Measurements from ENCODE around the gene GOLM1. TPM values are rescaled to one million over a fixed set of nuclear protein-coding genes. Genes with fewer than 3 reads are reported as not detected.
"Not testable (repeated sequence)": the region's sequence is repeated elsewhere in the genome, so short reads cannot be mapped to it uniquely, and the experiment has no call there.

GOLM1 gene, protein sequence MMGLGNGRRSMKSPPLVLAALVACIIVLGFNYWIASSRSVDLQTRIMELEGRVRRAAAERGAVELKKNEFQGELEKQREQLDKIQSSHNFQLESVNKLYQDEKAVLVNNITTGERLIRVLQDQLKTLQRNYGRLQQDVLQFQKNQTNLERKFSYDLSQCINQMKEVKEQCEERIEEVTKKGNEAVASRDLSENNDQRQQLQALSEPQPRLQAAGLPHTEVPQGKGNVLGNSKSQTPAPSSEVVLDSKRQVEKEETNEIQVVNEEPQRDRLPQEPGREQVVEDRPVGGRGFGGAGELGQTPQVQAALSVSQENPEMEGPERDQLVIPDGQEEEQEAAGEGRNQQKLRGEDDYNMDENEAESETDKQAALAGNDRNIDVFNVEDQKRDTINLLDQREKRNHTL
- total RNA-seq (38.0 TPM), polyA plus RNA-seq (ENCODE audit: insufficient read depth in 1 of 8, insufficient read length in 8 of 8, low replicate concordance in 1 of 8) (10 to 100 TPM; 49.4 to 85.9 (median 59.9) TPM)
- long read RNA-seq, donor 1, partial matches to known transcripts, result 0 of 5 reads
- long read RNA-seq, donor 1, other reads (novel, unspliced or antisense), result 0 of 5 reads
- long read RNA-seq, donor 2, partial matches to known transcripts, result 0 of 1 reads
- long read RNA-seq, donor 2, other reads (novel, unspliced or antisense), result 0 of 1 reads
- long read RNA-seq, donor 3, transcript GOLM1-203 (10 exons, 3,046 nt), result major isoform, 13 of 13 reads
- long read RNA-seq, donor 3, partial matches to known transcripts, result 0 of 13 reads
- long read RNA-seq, donor 3, other reads (novel, unspliced or antisense), result 0 of 13 reads
- long read RNA-seq, donor 4, transcript GOLM1-203 (10 exons, 3,046 nt), result major isoform, 7 of 9 reads
- long read RNA-seq, donor 4, partial matches to known transcripts, result 0 of 9 reads
- long read RNA-seq, donor 4, other reads (novel, unspliced or antisense), result 0 of 9 reads
- long read RNA-seq, donor 5, transcript GOLM1-203 (10 exons, 3,046 nt), result major isoform, 30 of 56 reads
- long read RNA-seq, donor 5, transcript GOLM1-202 (10 exons, 3,022 nt), result minor isoform, 7 of 56 reads
- long read RNA-seq, donor 5, partial matches to known transcripts, result 13 of 56 reads
- long read RNA-seq, donor 5, other reads (novel, unspliced or antisense), result 6 of 56 reads
- long read RNA-seq, donor 6, transcript GOLM1-203 (10 exons, 3,046 nt), result major isoform, 16 of 19 reads
- long read RNA-seq, donor 6, partial matches to known transcripts, result 0 of 19 reads
- long read RNA-seq, donor 6, other reads (novel, unspliced or antisense), result 0 of 19 reads
- long read RNA-seq, donor 7, transcript GOLM1-203 (10 exons, 3,046 nt), result major isoform, 8 of 10 reads
- long read RNA-seq, donor 7, partial matches to known transcripts, result 0 of 10 reads
- long read RNA-seq, donor 7, other reads (novel, unspliced or antisense), result 0 of 10 reads
- long read RNA-seq, donor 8, partial matches to known transcripts, result 0 of 4 reads
- long read RNA-seq, donor 8, other reads (novel, unspliced or antisense), result 0 of 4 reads
- long read RNA-seq, donor 9, transcript GOLM1-203 (10 exons, 3,046 nt), result major isoform, 8 of 8 reads
- long read RNA-seq, donor 9, partial matches to known transcripts, result 0 of 8 reads
- long read RNA-seq, donor 9, other reads (novel, unspliced or antisense), result 0 of 8 reads
- long read RNA-seq, donor 10, partial matches to known transcripts, result 7 of 12 reads
- long read RNA-seq, donor 10, other reads (novel, unspliced or antisense), result 0 of 12 reads
- long read RNA-seq, donor 11, transcript GOLM1-203 (10 exons, 3,046 nt), result major isoform, 5 of 7 reads
- long read RNA-seq, donor 11, partial matches to known transcripts, result 0 of 7 reads
- long read RNA-seq, donor 11, other reads (novel, unspliced or antisense), result 0 of 7 reads

DNA sequence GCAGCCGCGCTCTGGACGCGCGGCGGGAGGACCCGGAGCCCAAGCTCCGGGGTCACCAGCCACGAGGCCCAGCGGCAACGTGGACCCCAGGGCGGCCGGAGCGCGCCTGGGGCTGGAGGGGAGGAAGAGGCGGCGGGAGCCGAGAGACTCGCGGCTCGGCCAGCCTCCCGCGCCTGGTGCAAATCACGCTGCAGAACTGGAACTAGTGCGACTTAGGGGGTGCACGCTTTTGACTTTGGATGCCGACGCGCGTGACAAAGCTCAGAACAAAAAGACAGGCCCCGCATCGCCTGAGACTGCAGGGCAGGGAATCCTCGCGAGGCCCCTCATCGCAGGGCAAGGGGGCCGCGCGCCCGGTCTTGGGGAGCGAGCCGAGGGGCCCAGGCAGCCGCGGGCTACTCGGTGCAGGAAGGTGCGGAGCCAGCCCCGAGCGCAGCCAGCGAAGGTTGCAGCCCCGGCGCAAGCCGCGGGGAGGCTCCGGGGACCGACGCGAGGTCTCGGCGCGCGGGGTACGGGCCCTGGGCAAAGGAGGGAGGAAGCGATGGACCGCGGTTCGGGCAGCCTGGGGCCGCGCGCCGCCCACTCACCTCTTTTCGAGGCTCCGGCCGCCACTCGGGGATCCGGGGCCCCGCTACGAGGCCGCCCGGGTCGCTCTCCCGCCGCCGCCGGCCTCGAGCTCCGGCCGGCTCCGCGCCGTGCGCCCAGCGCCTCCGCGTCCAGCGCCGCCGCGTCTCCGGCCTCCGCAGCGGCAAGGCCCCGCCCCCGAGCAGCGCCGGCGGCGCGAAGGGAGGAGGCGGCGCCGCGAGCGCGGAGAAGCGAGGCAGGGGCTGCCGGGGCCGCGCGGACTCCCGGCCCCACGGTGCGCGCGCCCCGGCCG lies at the start of gene GOLM1:
Gene GOLM1, minus strand, starts transcription at position 735 of the 877 bp plus-strand sequence. CDS start 20,238 bp downstream, outside the sequence.
- WGBS (ENCODE audit: insufficient coverage), result under 1% methylated on average over 124 of the region's 125 CpGs
- peak; percentile 89 for DNase-seq
- H3K36me3 ChIP-seq (ENCODE audit: control insufficient read depth, insufficient read depth, low read length), result no peaks in the 10 kb centered on the region
- peak within 1 kb of the TSS; percentile 74 for H3K4me3 ChIP-seq (ENCODE audit: low read length)
- no peaks in the 10 kb centered on the region for H3K27me3 ChIP-seq (ENCODE audit: control insufficient read depth, insufficient read depth, low read length)
- peaks cover 14% of the 10 kb centered on the region for H3K4me1 ChIP-seq (ENCODE audit: control insufficient read depth, insufficient read depth, low read length)
- H3K9me3 ChIP-seq (replicated peaks; ENCODE audit: control insufficient read depth, low read depth, low read length), result no peaks in the 10 kb centered on the region
- peak within 1 kb of the TSS; percentile 86 for H3K27ac ChIP-seq (ENCODE audit: low read length)

DNA sequence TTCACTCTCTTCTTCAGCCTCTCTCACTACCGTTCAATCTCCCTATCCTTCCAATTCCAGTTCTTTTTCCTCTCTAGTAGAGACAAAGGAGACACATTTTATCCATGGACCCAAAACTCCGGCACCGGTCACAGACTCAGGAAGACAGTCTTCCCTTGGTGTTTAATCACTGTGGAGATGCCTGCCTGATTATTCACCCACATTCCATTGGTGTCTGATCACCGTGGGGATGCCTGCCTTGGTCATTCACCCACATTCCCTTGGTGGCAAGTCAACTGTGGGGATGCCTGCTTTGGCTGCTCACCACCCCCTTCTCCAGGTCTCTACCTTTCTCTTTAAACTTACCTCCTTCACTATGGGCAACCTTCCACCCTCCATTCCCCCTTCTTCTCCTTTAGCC lies 47.3 kb upstream of the GOLM1 start:
- not testable (repeated sequence) for H3K27me3 ChIP-seq (ENCODE audit: control insufficient read depth, insufficient read depth, low read length); H3K36me3 ChIP-seq (ENCODE audit: control insufficient read depth, insufficient read depth, low read length); H3K9me3 ChIP-seq (replicated peaks; ENCODE audit: control insufficient read depth, low read depth, low read length); DNase-seq; H3K27ac ChIP-seq (ENCODE audit: low read length); H3K4me3 ChIP-seq (ENCODE audit: low read length); H3K4me1 ChIP-seq (ENCODE audit: control insufficient read depth, insufficient read depth, low read length)
- 89% methylated on average over 3 of the region's 4 CpGs for WGBS (ENCODE audit: insufficient coverage)

DNA sequence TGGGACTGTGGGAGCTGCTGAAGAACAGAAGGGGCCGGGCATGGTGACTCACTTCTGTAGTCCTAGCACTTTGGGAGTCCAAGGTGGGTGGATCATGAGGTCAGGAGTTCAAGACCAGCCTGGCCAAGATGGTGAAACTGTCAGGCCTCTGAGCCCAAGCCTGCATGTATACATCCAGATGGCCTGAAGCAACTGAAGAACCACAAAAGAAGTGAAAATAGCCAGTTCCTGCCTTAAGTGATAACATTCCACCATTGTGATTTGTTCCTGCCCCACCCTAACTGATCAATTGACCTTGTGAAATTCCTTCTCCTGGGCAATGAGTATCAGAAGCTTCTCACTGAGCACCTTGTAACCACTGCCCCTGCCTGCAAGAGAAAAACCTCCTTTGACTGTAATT lies 46.6 kb upstream of the GOLM1 start:
- WGBS (ENCODE audit: insufficient coverage), result 83% methylated on average over 1 of the region's 1 CpG
- not testable (repeated sequence) for H3K27ac ChIP-seq (ENCODE audit: low read length); H3K4me1 ChIP-seq (ENCODE audit: control insufficient read depth, insufficient read depth, low read length); DNase-seq; H3K27me3 ChIP-seq (ENCODE audit: control insufficient read depth, insufficient read depth, low read length); H3K4me3 ChIP-seq (ENCODE audit: low read length); H3K36me3 ChIP-seq (ENCODE audit: control insufficient read depth, insufficient read depth, low read length); H3K9me3 ChIP-seq (replicated peaks; ENCODE audit: control insufficient read depth, low read depth, low read length)

DNA sequence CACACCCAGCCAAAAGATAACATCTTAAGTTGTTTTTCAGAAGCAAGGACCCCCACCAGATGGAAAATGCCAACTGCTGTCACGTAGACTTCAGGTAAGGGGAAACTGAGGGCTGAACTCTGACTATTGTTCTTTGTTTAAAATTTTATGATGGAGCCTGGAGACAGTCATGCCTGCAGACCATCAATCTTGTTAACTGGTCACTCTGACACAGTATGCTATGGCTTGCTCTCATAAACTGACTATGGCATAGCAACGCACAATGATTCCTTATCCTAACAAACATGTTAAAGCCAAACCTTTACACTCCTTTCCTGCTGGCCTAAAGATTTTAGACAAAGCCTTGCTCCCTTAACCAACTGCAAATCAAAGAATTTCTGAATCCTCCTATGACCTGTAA lies 43.6 kb upstream of the GOLM1 start:
- H3K27me3 ChIP-seq (ENCODE audit: control insufficient read depth, insufficient read depth, low read length), result no peaks in the 10 kb centered on the region
- H3K27ac ChIP-seq (ENCODE audit: low read length), result no peak overlapping the region
- 58% methylated on average over 2 of the region's 2 CpGs for WGBS (ENCODE audit: insufficient coverage)
- DNase-seq, result no peak
- no peaks in the 10 kb centered on the region for H3K9me3 ChIP-seq (replicated peaks; ENCODE audit: control insufficient read depth, low read depth, low read length)
- no peaks in the 10 kb centered on the region for H3K4me1 ChIP-seq (ENCODE audit: control insufficient read depth, insufficient read depth, low read length)
- no peaks in the 10 kb centered on the region for H3K36me3 ChIP-seq (ENCODE audit: control insufficient read depth, insufficient read depth, low read length)
- no peak overlapping the region for H3K4me3 ChIP-seq (ENCODE audit: low read length)

DNA sequence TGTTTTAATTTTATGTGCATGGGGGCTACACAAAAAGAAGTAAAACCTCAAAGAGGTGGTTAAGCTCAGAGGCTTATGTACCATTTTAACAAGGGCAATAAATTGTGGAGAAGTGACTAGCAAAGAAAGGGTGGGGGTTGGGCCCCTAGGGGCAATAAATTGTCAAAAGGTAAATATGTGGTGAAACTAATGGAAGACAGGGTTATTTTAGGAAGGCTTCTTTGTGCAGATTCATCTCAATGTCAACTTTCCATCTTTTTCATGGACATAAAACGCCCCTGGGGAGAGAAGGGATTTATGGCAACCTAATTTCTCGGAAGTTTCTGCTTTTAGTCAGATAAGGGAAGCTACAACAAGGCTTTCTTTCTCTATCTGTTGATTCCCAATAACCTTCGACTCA lies 42.5 kb upstream of the GOLM1 start:
- H3K36me3 ChIP-seq (ENCODE audit: control insufficient read depth, insufficient read depth, low read length), result no peaks in the 10 kb centered on the region
- H3K9me3 ChIP-seq (replicated peaks; ENCODE audit: control insufficient read depth, low read depth, low read length), result no peaks in the 10 kb centered on the region
- no peak for DNase-seq
- no peak overlapping the region for H3K27ac ChIP-seq (ENCODE audit: low read length)
- no peaks in the 10 kb centered on the region for H3K4me1 ChIP-seq (ENCODE audit: control insufficient read depth, insufficient read depth, low read length)
- WGBS (ENCODE audit: insufficient coverage), result 40% methylated on average over 1 of the region's 3 CpGs
- H3K27me3 ChIP-seq (ENCODE audit: control insufficient read depth, insufficient read depth, low read length), result no peaks in the 10 kb centered on the region
- H3K4me3 ChIP-seq (ENCODE audit: low read length), result no peak overlapping the region

DNA sequence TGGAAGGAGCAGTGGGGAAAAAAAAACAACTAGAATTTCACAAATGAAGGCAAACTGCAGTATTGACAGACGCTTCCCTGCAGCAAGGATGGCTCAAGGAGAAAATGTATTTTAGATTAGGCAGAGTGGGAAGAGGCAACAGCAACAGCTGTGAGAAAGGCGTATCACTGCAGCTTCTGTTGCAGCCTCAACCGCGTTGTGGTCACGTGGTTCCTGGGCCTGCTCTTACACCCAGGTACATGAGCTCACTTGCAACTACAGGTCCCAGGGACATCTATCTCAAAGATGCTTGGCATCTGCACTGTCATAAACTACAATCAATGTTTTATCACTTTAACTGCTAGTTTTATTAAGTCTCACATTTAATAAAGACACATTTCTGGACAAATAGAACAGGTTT lies 36.0 kb upstream of the GOLM1 start:
- Histone ChIP-seq H3K4me3 (ENCODE audit: low read length) (no peak overlapping the region), H3K4me1 (ENCODE audit: control insufficient read depth, insufficient read depth, low read length) (no peaks in the 10 kb centered on the region), H3K36me3 (ENCODE audit: control insufficient read depth, insufficient read depth, low read length) (no peaks in the 10 kb centered on the region), H3K9me3 (replicated peaks; ENCODE audit: control insufficient read depth, low read depth, low read length) (no peaks in the 10 kb centered on the region), H3K27ac (ENCODE audit: low read length) (no peak overlapping the region), H3K27me3 (ENCODE audit: control insufficient read depth, insufficient read depth, low read length) (no peaks in the 10 kb centered on the region)
- 30% methylated on average over 5 of the region's 5 CpGs for WGBS (ENCODE audit: insufficient coverage)
- DNase-seq, result no peak

DNA sequence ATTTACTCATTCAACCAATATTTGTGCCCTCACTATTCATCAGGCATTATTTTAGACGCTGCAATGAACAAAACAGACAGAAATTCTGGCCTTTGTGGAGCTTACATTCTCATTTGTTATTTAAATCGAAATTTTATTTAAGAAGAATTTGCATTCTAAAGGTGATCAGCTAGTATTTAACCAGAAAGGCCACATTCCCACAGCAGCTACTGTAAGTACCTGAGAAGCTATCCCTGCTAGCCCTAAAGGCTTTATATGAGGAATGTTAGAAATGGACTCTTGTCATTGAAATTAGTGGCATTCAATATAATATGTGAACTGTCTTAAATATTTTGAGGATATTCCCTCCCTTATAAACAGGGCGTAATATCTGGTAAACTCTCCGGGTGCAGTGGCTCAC lies 35.0 kb upstream of the GOLM1 start:
- DNase-seq, result no peak
- no peaks in the 10 kb centered on the region for H3K36me3 ChIP-seq (ENCODE audit: control insufficient read depth, insufficient read depth, low read length)
- H3K4me3 ChIP-seq (ENCODE audit: low read length), result no peak overlapping the region
- 80% methylated on average over 1 of the region's 4 CpGs for WGBS (ENCODE audit: insufficient coverage)
- no peak overlapping the region for H3K27ac ChIP-seq (ENCODE audit: low read length)
- H3K27me3 ChIP-seq (ENCODE audit: control insufficient read depth, insufficient read depth, low read length), result no peaks in the 10 kb centered on the region
- no peaks in the 10 kb centered on the region for H3K4me1 ChIP-seq (ENCODE audit: control insufficient read depth, insufficient read depth, low read length)
- H3K9me3 ChIP-seq (replicated peaks; ENCODE audit: control insufficient read depth, low read depth, low read length), result no peaks in the 10 kb centered on the region

DNA sequence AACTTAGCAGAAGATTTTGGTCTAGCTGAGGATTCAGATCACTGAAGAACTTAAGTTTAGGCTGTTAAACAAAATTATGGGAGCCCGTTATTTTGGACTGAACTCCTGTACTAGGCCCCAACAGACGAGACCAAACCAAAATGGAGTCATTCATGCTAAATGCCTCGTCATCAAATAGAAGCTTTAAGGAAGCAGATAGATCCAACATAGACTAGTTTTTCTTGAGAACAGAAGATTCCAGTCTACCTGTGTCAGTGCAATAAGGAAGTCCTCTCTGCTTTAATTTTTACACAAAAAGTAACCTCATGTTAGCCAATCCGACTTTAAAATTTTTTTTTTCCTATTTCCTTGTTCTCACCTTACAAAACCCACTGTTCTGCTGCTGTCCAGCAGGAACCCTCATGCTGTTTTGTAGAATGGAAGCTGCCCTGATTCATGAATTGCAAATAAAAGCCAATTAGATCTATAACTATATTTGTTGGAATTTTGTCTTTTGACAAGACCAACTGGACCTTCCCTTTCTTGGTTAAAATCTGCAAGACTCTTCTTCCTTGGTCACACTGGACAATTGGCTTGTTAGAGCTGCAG lies 29.0 kb upstream of the GOLM1 start:
- Histone ChIP-seq H3K27me3 (ENCODE audit: control insufficient read depth, insufficient read depth, low read length) (no peaks in the 10 kb centered on the region), H3K4me1 (ENCODE audit: control insufficient read depth, insufficient read depth, low read length) (peaks cover 6% of the 10 kb centered on the region), H3K27ac (ENCODE audit: low read length) (no peak overlapping the region), H3K36me3 (ENCODE audit: control insufficient read depth, insufficient read depth, low read length) (no peaks in the 10 kb centered on the region), H3K9me3 (replicated peaks; ENCODE audit: control insufficient read depth, low read depth, low read length) (no peaks in the 10 kb centered on the region), H3K4me3 (ENCODE audit: low read length) (no peak overlapping the region)
- 96% methylated on average over 3 of the region's 4 CpGs for WGBS (ENCODE audit: insufficient coverage)
- no peak for DNase-seq

All from muscle of leg (tissue), 16 donors.